Rectal smooth muscle tissue (tissue), 1 donor: Measurements from ENCODE around the gene PPIP5K1.
A peak's percentile ranks its signal among the peaks of the same experiment; 100 is the strongest.

Source experiments
- H3K27ac ChIP-seq: one replicate; pipeline ENCODE4 v1.7.0; 2013; ENCODE audit warnings: low read depth, low read length, inconsistent platforms
- H3K27me3 ChIP-seq: one replicate; pipeline ENCODE4 v1.7.0; 2013; ENCODE audit warnings: low read length; ENCODE audit not compliant: control insufficient read depth, insufficient read depth
- H3K36me3 ChIP-seq: one replicate; pipeline ENCODE4 v1.7.0; 2013; ENCODE audit warnings: low read length; ENCODE audit not compliant: control insufficient read depth, insufficient read depth
- H3K4me1 ChIP-seq: one replicate; pipeline ENCODE4 v1.7.0; 2013; ENCODE audit warnings: low read length; ENCODE audit not compliant: control insufficient read depth, insufficient read depth
- H3K4me3 ChIP-seq: one replicate; pipeline ENCODE4 v1.7.0; 2013; ENCODE audit warnings: low read length
- H3K9ac ChIP-seq: one replicate; pipeline ENCODE4 v1.7.0; 2013; ENCODE audit warnings: low read length

The PPIP5K1 gene

DNA sequence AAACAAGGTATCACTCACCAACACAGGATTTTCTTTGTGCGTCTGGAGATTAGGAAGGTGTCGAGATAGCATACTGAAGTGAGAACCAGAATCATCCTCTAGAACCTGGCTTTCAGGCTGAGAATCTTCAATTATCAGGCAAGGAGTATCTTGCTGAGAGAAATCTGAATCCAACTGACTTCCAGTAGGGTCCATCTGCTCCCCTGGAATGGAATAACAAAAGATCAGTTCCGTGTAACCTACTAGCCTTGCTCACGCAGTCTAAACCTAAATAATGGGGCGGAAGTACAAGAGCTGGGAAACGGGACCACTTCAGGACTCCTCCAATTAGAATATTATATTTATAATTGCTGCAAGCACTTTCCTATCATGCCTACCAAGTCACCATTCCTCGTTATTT lies 97.7 kb downstream of the PPIP5K1 start:
- peaks cover 9% of the 10 kb centered on the region for H3K4me1 ChIP-seq
- peak overlapping the region; percentile 97 for H3K4me3 ChIP-seq
- peak overlapping the region; percentile 21 for H3K9ac ChIP-seq
- no peaks in the 10 kb centered on the region for H3K27me3 ChIP-seq
- H3K27ac ChIP-seq: peak overlapping the region; percentile 91
- H3K36me3 ChIP-seq: peaks cover 5% of the 10 kb centered on the region

DNA sequence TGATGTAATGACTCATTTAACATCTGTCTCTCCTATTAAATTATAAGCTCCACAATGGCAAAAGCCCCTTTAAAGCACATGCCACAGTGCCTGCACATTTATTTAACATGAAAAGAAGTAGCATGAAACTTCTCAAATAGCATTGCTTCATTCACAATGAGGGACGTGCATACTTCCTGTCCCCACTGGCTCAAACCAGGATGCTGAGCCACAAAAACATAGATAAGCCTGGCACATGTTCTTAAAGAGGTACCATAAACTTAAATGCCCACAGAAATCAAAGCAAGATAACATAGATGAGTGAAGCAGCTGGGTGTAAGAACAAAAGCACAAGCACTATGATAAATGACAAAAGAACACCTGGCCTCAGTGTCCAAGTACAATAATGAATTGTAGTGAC lies 100.8 kb downstream of the PPIP5K1 start:
- Histone ChIP-seq H3K36me3 (peaks cover 9% of the 10 kb centered on the region), H3K4me1 (peaks cover 9% of the 10 kb centered on the region), H3K4me3 (no peak overlapping the region), H3K9ac (no peak overlapping the region), H3K27me3 (no peaks in the 10 kb centered on the region), H3K27ac (no peak overlapping the region)

GRCh38 chr15:43488790-43489189 lies 101.2 kb downstream of the PPIP5K1 start:
- H3K36me3 ChIP-seq: peaks cover 9% of the 10 kb centered on the region
- no peak overlapping the region for H3K4me3 ChIP-seq
- no peak overlapping the region for H3K27ac ChIP-seq
- peaks cover 9% of the 10 kb centered on the region for H3K4me1 ChIP-seq
- H3K9ac ChIP-seq: no peak overlapping the region
- H3K27me3 ChIP-seq: no peaks in the 10 kb centered on the region

GRCh38 chr15:43487271-43487895 lies 102.6 kb downstream of the PPIP5K1 start:
- H3K27me3 ChIP-seq: no peaks in the 10 kb centered on the region
- no peak overlapping the region for H3K27ac ChIP-seq
- H3K9ac ChIP-seq: no peak overlapping the region
- no peak overlapping the region for H3K4me3 ChIP-seq
- H3K36me3 ChIP-seq: peaks cover 9% of the 10 kb centered on the region
- H3K4me1 ChIP-seq: peaks cover 4% of the 10 kb centered on the region

DNA sequence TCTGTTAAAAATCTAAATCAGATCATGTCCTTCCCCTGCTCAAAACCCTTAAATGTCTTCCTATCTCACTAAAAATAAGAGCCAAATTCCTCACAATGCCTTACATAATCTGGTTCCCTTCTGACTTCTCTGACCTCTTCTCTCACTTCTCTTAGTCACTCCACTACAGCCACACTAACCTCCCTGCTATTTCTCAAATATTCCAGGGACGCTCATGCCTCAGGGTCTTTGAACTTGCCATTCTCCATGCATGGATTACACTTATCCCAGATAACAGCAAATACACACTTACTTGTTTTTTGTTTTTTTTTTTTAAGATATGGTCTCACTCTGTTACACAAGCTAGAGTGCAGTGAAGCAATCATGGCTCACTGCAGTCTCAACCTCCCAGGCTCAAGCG lies 105.6 kb downstream of the PPIP5K1 start:
- H3K4me1 ChIP-seq: no peaks in the 10 kb centered on the region
- H3K27ac ChIP-seq: no peak overlapping the region
- no peak overlapping the region for H3K4me3 ChIP-seq
- no peak overlapping the region for H3K9ac ChIP-seq
- H3K36me3 ChIP-seq: peaks cover 11% of the 10 kb centered on the region
- H3K27me3 ChIP-seq: no peaks in the 10 kb centered on the region
